GM12892 (cell line): Measurements from ENCODE around the gene TUSC7.

Experiments
- POLR2A ChIP-seq: IDR thresholded peaks from 2 replicates; pipeline ENCODE4 v1.6.1; 2011; ENCODE audit warnings: low read depth, low read length, control low read depth
- POLR2AphosphoS5 ChIP-seq: IDR thresholded peaks from 2 replicates; pipeline ENCODE4 v1.6.1; 2011; ENCODE audit warnings: low read depth, low read length, control low read depth
- TAF1 ChIP-seq: IDR thresholded peaks from 2 replicates; pipeline ENCODE4 v1.6.1; 2011; ENCODE audit warnings: low read depth, mild to moderate bottlenecking, control low read depth, low read length, borderline replicate concordance

GRCh38 chr3:116728454-116728853 is 18.9 kb downstream of the TUSC7 start:
- TF ChIP-seq POLR2A: no peak
- TF ChIP-seq POLR2AphosphoS5: no peak
- TF ChIP-seq TAF1: no peak
